Parathyroid adenoma (tissue), 2 donors: ENCODE results near the gene PHF13.

ENCODE experiments used
- H2AFZ ChIP-seq: fragments of 300-600 bp; sonication (generic); one replicate; pipeline ENCODE4 v1.7.0; 2017; ENCODE audit warnings: antibody characterized with exemption, mild to moderate bottlenecking
- H3K27ac ChIP-seq: fragments of 300-600 bp; sonication (generic); one replicate; pipeline ENCODE4 v1.7.0; 2017
- H3K27me3 ChIP-seq: fragments of 300-600 bp; sonication (generic); one replicate; pipeline ENCODE4 v1.7.0; 2017; ENCODE audit warnings: low read length; ENCODE audit not compliant: control insufficient read depth, insufficient read depth
- H3K36me3 ChIP-seq: fragments of 300-600 bp; sonication (generic); one replicate; pipeline ENCODE4 v1.7.0; 2017; ENCODE audit warnings: low read length; ENCODE audit not compliant: control insufficient read depth, insufficient read depth
- H3K4me1 ChIP-seq: fragments of 300-600 bp; sonication (generic); one replicate; pipeline ENCODE4 v1.7.0; 2017; ENCODE audit warnings: control low read depth
- H3K4me2 ChIP-seq: fragments of 300-600 bp; sonication (generic); one replicate; pipeline ENCODE4 v1.7.0; 2017; ENCODE audit warnings: low read length
- H3K4me3 ChIP-seq: fragments of 300-600 bp; sonication (generic); one replicate; pipeline ENCODE4 v1.7.0; 2017; ENCODE audit warnings: low read depth, low read length
- H3K79me2 ChIP-seq: fragments of 300-600 bp; sonication (generic); one replicate; pipeline ENCODE4 v1.7.0; 2017; ENCODE audit warnings: control low read depth
- H3K9ac ChIP-seq: fragments of 300-600 bp; sonication (generic); one replicate; pipeline ENCODE4 v1.7.0; 2017; ENCODE audit warnings: mild to moderate bottlenecking
- H3K9me3 ChIP-seq: fragments of 300-600 bp; sonication (generic); one replicate; pipeline ENCODE4 v1.7.0; 2017; ENCODE audit warnings: low read length; ENCODE audit not compliant: control insufficient read depth
- CTCF ChIP-seq: fragments of 300-600 bp; sonication (generic); IDR thresholded peaks from one replicate; pipeline ENCODE4 v1.7.0; 2017; ENCODE audit warnings: antibody characterized with exemption, mild to moderate bottlenecking
- donor health status: primary hyperparathyroidism.

The PHF13 gene

GRCh38 chr1:6592865-6593593 is 20.5 kb upstream of the PHF13 start:
- no peaks in the 10 kb centered on the region for H3K36me3 ChIP-seq
- no peak overlapping the region for H3K27ac ChIP-seq
- H3K4me2 ChIP-seq: no peak overlapping the region
- no peak for TF ChIP-seq CTCF
- H2AFZ ChIP-seq: no peak overlapping the region
- peaks cover 7% of the 10 kb centered on the region for H3K79me2 ChIP-seq
- H3K9ac ChIP-seq: no peak overlapping the region
- H3K9me3 ChIP-seq: no peaks in the 10 kb centered on the region
- no peak overlapping the region for H3K4me3 ChIP-seq
- no peaks in the 10 kb centered on the region for H3K4me1 ChIP-seq
- H3K27me3 ChIP-seq: no peaks in the 10 kb centered on the region

- Histone ChIP-seq H3K4me2 (no peak overlapping the region), H3K27me3 (no peaks in the 10 kb centered on the region), H3K36me3 (no peaks in the 10 kb centered on the region), H3K27ac (no peak overlapping the region), H3K9me3 (no peaks in the 10 kb centered on the region), H2AFZ (no peak overlapping the region), H3K4me1 (no peaks in the 10 kb centered on the region), H3K4me3 (no peak overlapping the region), H3K9ac (no peak overlapping the region), H3K79me2 (peaks cover 7% of the 10 kb centered on the region)
- no peak for TF ChIP-seq CTCF
These were observed 19.7 kb upstream of the PHF13 start for GRCh38 chr1:6593810-6594209.

GRCh38 chr1:6594977-6595740 is 18.4 kb upstream of the PHF13 start:
- no peak overlapping the region for H3K4me3 ChIP-seq
- H3K79me2 ChIP-seq: peaks cover 10% of the 10 kb centered on the region
- no peaks in the 10 kb centered on the region for H3K36me3 ChIP-seq
- H2AFZ ChIP-seq: no peak overlapping the region
- no peaks in the 10 kb centered on the region for H3K27me3 ChIP-seq
- peaks cover under 1% of the 10 kb centered on the region for H3K4me1 ChIP-seq
- H3K9me3 ChIP-seq: no peaks in the 10 kb centered on the region
- no peak overlapping the region for H3K9ac ChIP-seq
- no peak overlapping the region for H3K4me2 ChIP-seq
- H3K27ac ChIP-seq: no peak overlapping the region
- no peak for TF ChIP-seq CTCF

- Histone ChIP-seq H3K4me1 (peaks cover 6% of the 10 kb centered on the region), H3K36me3 (no peaks in the 10 kb centered on the region), H3K27ac (no peak overlapping the region)
These were observed 17.2 kb upstream of the PHF13 start for GRCh38 chr1:6596351-6596750.

More at GRCh38 chr1:6596351-6596750, 17.2 kb upstream of the PHF13 start:
- Histone ChIP-seq H3K9me3 (no peaks in the 10 kb centered on the region), H2AFZ (no peak overlapping the region), H3K27me3 (no peaks in the 10 kb centered on the region), H3K4me2 (no peak overlapping the region), H3K4me3 (no peak overlapping the region), H3K79me2 (peaks cover 13% of the 10 kb centered on the region), H3K9ac (no peak overlapping the region)
- TF ChIP-seq CTCF: no peak
